Body of pancreas (tissue), 4 donors: Measurements from ENCODE around the gene G6PC1.

Experiments used
- POLR2A ChIP-seq, 3 donors: fragments of 450-650 bp; IDR thresholded peaks; one replicate each; pipeline ENCODE4 v1.6.1; 2016; ENCODE audit warnings: antibody characterized with exemption in 3 of 3, mild to moderate bottlenecking in 2 of 3
- TF ChIP-seq, protein P1 (sequence below), 7 experiments: fragments of 450-650 bp in 4 of 7; fragments of 200-600 bp in 3 of 7; sonication (generic) in 3 of 7; IDR thresholded peaks; one replicate each; pipeline ENCODE4 v1.5.1; 2016 to 2019; ENCODE audit warnings: antibody characterized with exemption in 7 of 7

DNA sequence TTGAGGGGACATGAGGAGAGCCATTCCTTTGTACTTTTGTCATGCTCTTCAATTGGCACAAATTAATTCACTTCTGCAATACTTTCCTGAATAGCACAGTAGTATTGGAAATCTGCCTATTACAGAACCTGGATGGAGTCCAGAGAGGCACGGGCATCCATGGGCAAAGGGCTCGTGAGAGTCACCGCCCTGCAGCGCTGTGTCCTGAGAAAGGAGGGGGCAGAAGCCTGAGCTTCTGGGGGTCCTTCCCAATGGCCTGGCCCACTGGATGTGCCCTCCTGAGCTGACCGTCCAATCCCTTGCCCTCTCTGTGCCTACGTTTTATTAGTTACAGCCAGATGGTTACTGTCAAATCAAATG lies 3.5 kb downstream of the G6PC1 start:
- TF ChIP-seq, protein P1, sequence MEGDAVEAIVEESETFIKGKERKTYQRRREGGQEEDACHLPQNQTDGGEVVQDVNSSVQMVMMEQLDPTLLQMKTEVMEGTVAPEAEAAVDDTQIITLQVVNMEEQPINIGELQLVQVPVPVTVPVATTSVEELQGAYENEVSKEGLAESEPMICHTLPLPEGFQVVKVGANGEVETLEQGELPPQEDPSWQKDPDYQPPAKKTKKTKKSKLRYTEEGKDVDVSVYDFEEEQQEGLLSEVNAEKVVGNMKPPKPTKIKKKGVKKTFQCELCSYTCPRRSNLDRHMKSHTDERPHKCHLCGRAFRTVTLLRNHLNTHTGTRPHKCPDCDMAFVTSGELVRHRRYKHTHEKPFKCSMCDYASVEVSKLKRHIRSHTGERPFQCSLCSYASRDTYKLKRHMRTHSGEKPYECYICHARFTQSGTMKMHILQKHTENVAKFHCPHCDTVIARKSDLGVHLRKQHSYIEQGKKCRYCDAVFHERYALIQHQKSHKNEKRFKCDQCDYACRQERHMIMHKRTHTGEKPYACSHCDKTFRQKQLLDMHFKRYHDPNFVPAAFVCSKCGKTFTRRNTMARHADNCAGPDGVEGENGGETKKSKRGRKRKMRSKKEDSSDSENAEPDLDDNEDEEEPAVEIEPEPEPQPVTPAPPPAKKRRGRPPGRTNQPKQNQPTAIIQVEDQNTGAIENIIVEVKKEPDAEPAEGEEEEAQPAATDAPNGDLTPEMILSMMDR (IDR thresholded peaks at IDR 0.05), result no peak
- no peak for TF ChIP-seq POLR2A (IDR thresholded peaks at IDR 0.05)
